GM19452 (cell line): ENCODE results near the gene PACS2.

ENCODE experiments used
- ATAC-seq: cut with Tn5 transposase; IDR thresholded peaks from one replicate; pipeline ENCODE4 v1.9.1; 2021; ENCODE audit not compliant: unreplicated experiment

PACS2 gene

DNA sequence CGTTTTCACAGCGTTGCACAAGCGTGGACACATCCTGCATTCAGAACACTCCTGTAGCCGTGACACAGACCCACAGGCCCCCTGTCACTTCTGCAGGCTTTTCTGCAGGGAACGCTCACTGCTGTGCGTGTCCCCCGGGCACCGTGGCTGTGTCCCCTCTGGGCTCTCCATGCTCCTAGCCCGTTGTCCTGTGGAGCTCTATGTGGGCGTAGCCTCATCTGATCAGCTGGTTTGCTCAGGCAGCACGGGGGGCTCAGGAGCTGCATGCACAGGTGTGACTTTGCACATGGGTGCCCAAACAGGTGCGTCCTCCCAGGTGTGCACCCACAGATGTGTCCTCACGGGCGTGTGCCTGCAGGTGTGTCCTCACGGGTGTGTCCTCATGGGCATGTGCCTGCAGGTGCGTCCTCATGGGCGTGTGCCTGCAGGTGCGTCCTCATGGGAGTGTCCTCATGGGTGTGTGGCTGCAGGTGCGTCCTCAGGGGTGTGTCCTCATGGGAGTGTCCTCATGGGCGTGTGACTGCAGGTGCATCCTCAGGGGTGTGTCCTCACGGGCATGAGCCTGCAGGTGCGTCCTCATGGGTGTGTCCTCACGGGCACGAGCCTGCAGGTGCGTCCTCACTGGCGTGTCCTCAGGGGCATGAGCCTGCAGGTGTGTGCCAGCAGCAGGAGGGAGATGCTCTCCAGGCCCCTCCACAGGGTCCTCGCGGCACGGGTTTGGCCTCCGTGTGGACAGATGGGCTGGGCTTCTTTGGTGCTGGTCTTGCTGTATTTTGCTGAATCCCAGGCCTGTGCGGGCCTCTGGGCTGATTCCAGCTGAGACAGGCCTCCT, 122.6 kb downstream of the PACS2 start:
- ATAC-seq: no peak

DNA sequence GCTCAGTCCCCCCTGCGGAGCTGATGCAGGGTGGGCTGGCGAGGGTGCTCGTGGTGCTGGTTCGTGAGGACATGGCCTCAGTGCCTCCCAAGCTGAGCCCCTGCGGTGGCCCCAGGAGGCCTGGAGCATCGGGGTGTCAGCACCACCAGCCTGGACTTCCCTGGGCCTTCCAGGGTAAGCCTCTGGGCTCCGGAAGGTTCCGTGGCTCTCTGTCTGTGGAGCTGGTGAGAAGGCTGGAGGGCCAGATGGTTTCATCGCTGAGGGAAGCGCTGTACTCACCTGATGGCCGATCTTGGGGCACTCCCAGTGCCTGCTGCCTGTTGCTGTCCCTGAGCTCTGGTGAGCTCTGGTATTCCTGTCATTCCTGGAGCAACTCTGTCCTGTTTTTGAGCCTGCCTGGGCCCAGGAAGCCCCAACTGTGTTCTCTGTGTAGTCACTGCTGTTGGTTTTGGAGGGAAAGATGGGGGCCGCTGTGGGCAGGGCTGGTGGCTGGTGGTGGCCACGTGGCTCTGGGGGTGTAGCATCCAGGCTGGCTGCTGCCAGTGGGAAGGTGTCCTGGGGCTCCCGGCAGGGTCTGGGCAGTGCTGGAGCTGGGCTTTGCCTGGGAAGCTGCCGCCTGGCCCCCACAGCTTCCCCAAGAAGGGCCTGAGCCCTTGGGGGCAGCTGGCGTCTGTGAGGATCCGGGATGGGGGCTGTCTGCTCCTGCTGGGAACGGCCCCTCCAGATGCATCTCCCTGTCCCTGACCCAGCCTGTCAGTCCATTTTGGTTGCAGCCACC, 123.4 kb downstream of the PACS2 start:
- ATAC-seq: no peak

DNA sequence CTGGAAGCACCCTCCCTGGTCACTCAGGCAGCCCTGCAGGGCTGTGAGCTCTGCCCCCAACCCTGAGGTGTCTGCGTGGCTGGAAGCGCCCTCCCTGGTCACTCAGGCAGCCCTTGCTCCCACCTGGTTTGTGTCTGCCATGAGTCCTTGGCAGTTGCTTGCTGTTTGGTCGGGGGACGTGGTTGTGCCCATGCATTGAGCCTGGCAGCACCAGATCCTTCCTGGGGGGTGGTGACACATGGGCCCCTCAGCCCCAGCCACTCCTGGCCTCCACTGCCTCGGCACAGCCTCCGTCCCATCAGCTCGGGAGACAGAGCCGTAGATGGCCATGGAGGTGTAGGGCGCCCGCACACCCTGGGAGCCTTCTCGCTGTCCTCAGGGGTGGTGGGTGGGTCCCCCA, 124.6 kb downstream of the PACS2 start:
- ATAC-seq: no peak

DNA sequence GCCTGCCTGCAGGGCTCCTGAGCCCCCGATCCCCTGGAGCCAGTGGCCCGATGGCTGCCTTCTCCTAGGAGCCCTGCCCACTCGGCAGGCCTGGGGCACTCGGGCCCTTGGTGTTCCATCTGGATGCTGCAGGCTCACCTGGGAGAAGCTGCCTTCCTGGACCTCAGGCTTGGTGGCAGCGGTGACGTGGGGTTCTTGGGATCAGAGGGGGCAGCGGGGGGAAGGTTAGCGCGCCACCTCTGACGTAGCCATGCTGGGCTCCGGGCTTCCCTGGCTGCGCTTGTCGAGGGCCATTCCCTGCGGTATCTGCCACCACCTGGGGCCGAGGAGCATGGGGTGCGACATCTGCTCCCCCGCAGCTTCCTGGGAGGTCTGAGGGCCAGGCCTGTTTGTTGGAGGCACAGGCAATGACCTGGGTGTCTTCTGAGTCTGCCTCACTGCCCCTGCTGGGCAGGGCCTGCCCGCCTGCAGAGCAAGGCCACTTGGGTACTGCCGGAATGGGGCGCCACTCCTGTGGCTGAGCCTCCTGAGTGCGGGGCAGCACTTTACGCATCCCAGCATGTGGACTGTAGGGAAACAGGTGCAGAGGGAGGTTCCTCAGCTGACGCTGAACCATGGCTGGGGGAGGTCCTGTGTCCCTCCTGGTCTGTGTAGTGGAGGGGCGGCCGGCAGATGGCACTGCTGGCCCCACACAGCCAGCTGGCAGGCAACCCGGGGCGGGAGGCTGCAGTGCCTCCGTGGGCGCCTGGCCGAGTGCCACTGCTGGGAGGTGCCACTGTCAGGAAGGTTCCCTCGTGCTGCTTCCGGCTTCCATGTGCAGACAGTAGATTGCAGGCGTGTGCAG, 125.4 kb downstream of the PACS2 start:
- no peak for ATAC-seq

DNA sequence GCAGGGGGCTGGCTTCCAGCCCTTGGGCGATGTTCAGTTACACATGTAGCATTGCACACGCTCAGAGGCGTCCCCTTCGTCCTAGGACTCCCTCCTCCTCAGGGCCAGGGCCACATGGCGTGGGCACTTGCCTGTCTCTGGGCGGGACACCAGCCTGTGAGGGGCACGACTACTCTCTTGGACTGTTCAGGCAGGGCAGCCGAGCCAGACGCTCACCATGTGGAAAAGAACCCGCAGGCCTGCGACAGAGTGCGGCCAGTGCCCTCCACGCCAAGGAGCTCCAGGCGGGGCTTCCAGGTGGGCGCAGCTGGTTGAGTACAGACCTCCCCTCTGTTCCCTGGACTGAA, 126.0 kb downstream of the PACS2 start:
- no peak for ATAC-seq

DNA sequence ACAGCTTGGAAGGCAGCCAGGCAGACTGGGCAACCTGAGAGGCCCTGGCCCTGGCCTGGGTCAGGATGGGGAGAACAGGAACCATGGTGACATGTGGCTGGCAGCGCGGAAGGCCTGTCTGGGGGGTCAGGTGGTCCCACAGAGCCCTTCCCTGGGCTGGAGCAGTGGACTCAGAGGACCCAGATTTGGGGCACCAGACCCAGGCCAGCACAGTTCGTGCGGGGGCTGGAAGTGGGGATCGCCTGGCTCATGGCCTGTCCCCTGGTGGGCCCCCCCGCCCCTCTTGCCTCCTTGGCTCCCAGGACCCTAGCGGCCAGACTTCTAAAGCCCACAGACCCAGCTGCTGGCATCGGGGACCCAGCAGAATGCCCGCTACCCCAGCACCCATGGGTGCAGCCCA, 126.4 kb downstream of the PACS2 start:
- no peak for ATAC-seq

DNA sequence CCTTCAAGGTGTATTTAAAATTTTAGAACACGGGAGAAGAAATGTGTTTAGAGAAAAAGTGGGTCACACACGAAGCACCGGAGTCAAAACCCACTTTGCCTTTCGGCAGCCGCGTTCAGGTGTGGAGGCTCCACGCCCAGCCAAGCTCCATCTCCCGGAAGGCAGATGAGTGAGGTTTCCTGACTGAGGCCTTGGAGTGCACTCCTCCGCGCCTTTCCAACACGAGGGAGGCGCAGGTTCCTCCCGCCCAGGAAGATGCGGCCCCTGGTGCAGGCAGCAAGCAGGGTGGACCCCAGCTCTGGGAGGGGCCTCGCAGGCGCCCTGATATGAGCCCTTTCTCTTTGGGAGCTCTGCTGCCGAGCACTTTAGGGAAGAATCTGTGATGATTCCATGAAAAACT, 127.6 kb downstream of the PACS2 start:
- ATAC-seq: no peak

DNA sequence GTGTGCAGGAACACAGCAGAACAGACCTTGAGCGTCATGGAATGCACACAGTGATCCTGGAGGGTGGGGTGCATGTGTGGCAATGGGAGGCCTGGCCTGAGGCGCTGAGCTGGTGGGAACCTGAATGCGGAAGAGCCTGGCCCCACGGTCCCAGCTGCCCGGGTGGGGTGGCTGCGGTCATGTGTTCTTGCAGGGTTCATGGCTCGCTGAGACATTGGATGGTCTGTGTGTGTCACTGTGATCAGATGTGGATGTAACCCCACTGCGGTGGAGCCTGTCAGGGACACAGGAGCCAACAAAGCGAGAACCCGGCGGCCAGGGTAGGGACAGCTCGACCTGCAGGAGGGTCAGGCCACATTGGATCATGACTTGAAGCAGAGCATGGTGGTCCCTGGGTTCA, 128.3 kb downstream of the PACS2 start:
- ATAC-seq: no peak

DNA sequence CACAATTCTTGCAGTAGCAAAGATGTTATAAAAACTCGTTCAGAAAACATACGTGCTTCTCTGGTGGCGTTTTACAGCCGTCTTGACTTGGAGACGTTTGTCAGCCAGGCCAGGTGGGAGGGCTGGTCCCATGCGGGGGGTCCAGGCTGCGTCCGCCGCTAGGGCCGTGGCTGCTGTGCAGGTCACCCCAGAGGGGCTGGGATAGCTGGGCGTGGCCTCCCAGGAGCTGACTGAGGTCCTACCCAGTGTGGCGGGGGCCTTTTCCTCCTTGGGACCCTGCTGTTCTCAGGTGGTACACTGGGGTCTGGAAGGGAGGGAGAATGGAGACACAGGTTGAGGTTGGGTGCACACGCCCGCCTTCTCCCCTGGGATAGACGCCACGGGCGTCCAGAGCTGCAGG, 130.3 kb downstream of the PACS2 start:
- no peak for ATAC-seq

DNA sequence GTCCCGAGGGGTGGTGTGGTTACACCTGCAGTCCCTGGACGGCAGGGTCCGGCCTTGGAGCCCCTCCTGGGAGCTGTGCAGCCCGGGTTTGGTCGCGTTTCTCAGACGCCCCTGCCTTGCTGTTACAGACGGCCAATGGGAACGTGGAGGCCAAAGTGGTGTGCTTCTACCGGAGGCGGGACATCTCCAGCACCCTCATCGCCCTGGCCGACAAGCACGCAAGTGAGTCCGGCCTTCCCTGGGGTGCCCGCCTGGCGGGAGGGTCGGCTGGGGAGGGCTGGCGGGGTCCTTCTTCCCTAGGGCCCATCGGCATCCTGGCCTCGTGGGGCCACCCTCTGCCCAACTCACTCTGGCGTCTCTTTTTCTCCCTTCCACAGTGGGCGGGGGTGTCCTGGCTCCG, 130.7 kb downstream of the PACS2 start:
- ATAC-seq: no peak

DNA sequence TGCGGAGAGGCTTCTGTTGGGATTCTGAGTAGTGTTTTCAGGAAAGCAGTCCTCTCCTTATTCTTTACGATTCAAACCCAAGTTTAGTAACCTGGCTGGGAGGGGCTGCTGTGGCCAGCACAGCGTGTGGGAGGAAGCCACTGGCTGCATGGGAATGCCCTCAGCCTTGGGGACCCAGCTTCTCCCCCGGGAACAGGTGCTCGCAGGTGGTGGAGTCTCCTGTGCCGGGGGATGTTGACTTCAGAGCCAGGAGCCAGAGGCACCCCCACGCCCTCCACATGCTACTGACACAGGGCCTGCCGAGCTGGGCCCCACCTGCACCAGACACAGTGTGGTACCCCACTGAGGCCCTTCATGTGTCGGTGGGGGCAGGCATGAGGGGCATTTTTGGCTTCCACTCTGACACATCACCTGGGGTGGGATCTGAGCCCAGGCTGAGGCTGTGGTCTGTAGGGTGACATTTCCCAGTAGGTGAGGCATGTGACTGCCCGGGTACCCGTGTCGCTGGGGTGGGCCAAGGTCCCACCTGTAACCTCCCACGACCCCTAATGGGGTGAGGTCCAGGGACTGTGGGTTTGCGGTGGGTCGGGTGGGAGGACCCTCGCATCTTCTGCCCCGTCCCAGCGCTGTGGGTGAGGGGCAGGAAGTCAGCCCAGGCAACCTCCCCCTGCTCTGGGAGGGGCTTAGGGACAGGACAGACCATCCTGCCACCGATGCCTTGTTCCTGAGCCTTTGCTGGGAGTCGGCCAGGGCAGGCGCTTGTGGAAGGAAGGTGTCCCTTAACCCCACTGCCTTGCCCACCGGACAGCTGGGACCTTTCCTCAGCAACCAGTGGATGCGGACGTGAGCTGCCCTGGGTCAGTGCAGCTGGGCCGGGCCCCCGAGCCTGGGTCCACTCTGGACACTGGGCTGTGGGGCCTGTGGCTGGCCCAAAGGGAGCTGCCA, 131.6 kb downstream of the PACS2 start:
- no peak for ATAC-seq

DNA sequence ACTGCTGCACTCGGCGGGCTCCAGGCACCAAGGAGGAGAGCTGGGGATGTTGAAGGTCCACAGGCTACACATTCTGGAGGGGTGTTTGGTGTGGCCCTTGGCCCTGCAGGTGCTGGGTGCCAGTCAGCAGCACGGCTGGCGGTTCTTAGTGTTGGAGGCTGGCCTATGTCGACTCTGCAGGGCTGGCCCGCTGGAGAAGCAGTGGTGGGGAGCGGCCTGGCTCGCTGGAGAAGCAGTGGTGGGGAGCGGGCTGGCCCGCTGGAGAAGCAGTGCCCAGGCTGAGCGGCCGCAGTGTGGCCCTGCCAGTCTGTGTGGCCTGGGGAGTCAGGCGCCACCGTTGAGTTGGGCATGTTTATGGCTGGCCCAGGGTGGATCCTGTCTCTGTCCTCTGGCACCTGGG, 132.4 kb downstream of the PACS2 start:
- ATAC-seq: no peak
